HCT116 (cell line): Measurements from ENCODE around the gene BOLL.

Source experiments
- CEBPB ChIP-seq: IDR thresholded peaks from 2 replicates; pipeline ENCODE4 v1.6.1; 2012; ENCODE audit warnings: low read depth
- CTCF ChIP-seq, 3 experiments: fragments of 200-600 bp in 1 of 3; sonication (generic) in 1 of 3; IDR thresholded peaks in 2 of 3; conservative IDR thresholded peaks in 1 of 3; 2 replicates each; pipeline ENCODE4 v1.5.1; 2012 to 2017; ENCODE audit warnings: low read depth in 2 of 3, low read length in 2 of 3, antibody characterized with exemption in 1 of 3, borderline replicate concordance in 1 of 3, control low read depth in 1 of 3, mild to moderate bottlenecking in 1 of 3, mixed read lengths in 1 of 3, mixed run types in 1 of 3, moderate library complexity in 1 of 3; ENCODE audit not compliant: insufficient read depth in 1 of 3
- EGR1 ChIP-seq: IDR thresholded peaks from 2 replicates; pipeline ENCODE4 v1.6.1; 2012; ENCODE audit warnings: low read depth
- ELF1 ChIP-seq: IDR thresholded peaks from 2 replicates; pipeline ENCODE4 v1.6.1; 2012; ENCODE audit warnings: low read depth, borderline replicate concordance
- EZH2 ChIP-seq: fragments of 200-600 bp; sonication (generic); IDR thresholded peaks from 2 replicates; pipeline ENCODE4 v1.6.1; 2017; ENCODE audit warnings: antibody characterized with exemption, mixed run types
- POLR2A ChIP-seq: IDR thresholded peaks from 2 replicates; pipeline ENCODE4 v1.7.0; 2011; ENCODE audit warnings: borderline replicate concordance; ENCODE audit not compliant: insufficient read depth, insufficient read length; ENCODE audit errors: extremely low read depth
- POLR2AphosphoS5 ChIP-seq: IDR thresholded peaks from 2 replicates; pipeline ENCODE4 v1.6.1; 2011; ENCODE audit warnings: mild to moderate bottlenecking, low read depth, low read length, moderate library complexity
- RAD21 ChIP-seq: IDR thresholded peaks from 2 replicates; pipeline ENCODE4 v1.6.1; 2012; ENCODE audit warnings: low read depth, mild to moderate bottlenecking
- SP1 ChIP-seq: IDR thresholded peaks from 2 replicates; pipeline ENCODE4 v1.6.1; 2012; ENCODE audit warnings: low read depth
- YY1 ChIP-seq: IDR thresholded peaks from 2 replicates; pipeline ENCODE4 v1.6.1; 2011; ENCODE audit warnings: low read length, low read depth, moderate library complexity, mild to moderate bottlenecking; ENCODE audit not compliant: insufficient replicate concordance; ENCODE audit errors: extremely low read depth
- ZFX ChIP-seq: fragments of 450-650 bp; IDR thresholded peaks from 2 replicates; pipeline ENCODE4 v1.6.1; 2017
- TF ChIP-seq, protein P1 (sequence below): IDR thresholded peaks from 2 replicates; pipeline ENCODE4 v1.6.1; 2012; ENCODE audit warnings: low read depth
- TF ChIP-seq, protein P2 (sequence below): IDR thresholded peaks from 2 replicates; pipeline ENCODE4 v1.6.1; 2011; ENCODE audit warnings: mild to moderate bottlenecking, low read length, moderate library complexity; ENCODE audit not compliant: insufficient replicate concordance; ENCODE audit errors: extremely low read depth

GRCh38 chr2:197759625-197760292, 25.4 kb downstream of the BOLL start:
- TF ChIP-seq CTCF (IDR thresholded peaks at IDR 0.05 in 2 of 3, conservative IDR thresholded peaks at IDR 0.05 in 1 of 3; ENCODE audit: borderline replicate concordance in 1 of 3, insufficient read depth in 1 of 3, low read depth in 2 of 3, low read length in 2 of 3) (no peak), POLR2AphosphoS5 (no peak), POLR2A (no peak), RAD21 (no peak), EGR1 (no peak), EZH2 (no peak), CEBPB (no peak), ELF1 (no peak), SP1 (no peak), YY1 (no peak), ZFX (no peak)
- TF ChIP-seq, protein P1, sequence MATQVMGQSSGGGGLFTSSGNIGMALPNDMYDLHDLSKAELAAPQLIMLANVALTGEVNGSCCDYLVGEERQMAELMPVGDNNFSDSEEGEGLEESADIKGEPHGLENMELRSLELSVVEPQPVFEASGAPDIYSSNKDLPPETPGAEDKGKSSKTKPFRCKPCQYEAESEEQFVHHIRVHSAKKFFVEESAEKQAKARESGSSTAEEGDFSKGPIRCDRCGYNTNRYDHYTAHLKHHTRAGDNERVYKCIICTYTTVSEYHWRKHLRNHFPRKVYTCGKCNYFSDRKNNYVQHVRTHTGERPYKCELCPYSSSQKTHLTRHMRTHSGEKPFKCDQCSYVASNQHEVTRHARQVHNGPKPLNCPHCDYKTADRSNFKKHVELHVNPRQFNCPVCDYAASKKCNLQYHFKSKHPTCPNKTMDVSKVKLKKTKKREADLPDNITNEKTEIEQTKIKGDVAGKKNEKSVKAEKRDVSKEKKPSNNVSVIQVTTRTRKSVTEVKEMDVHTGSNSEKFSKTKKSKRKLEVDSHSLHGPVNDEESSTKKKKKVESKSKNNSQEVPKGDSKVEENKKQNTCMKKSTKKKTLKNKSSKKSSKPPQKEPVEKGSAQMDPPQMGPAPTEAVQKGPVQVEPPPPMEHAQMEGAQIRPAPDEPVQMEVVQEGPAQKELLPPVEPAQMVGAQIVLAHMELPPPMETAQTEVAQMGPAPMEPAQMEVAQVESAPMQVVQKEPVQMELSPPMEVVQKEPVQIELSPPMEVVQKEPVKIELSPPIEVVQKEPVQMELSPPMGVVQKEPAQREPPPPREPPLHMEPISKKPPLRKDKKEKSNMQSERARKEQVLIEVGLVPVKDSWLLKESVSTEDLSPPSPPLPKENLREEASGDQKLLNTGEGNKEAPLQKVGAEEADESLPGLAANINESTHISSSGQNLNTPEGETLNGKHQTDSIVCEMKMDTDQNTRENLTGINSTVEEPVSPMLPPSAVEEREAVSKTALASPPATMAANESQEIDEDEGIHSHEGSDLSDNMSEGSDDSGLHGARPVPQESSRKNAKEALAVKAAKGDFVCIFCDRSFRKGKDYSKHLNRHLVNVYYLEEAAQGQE = no peak
- TF ChIP-seq, protein P2, sequence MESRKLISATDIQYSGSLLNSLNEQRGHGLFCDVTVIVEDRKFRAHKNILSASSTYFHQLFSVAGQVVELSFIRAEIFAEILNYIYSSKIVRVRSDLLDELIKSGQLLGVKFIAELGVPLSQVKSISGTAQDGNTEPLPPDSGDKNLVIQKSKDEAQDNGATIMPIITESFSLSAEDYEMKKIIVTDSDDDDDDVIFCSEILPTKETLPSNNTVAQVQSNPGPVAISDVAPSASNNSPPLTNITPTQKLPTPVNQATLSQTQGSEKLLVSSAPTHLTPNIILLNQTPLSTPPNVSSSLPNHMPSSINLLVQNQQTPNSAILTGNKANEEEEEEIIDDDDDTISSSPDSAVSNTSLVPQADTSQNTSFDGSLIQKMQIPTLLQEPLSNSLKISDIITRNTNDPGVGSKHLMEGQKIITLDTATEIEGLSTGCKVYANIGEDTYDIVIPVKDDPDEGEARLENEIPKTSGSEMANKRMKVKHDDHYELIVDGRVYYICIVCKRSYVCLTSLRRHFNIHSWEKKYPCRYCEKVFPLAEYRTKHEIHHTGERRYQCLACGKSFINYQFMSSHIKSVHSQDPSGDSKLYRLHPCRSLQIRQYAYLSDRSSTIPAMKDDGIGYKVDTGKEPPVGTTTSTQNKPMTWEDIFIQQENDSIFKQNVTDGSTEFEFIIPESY = no peak
